GM12878 (cell line): ENCODE measurements around the gene TSHZ3. TPM values are rescaled to one million over a fixed set of nuclear protein-coding genes. Genes with fewer than 3 reads are reported as not detected.

Experiments used
- ATAC-seq: fragments of 200-7000 bp; cut with Tn5 transposase; 3 replicates; pipeline ENCODE4 v1.9.1; 2020; ENCODE audit warnings: mild to moderate bottlenecking, moderate library complexity
- BruUV-seq: library from RNA; stranded (reverse); fragments of 400-500 nt; replicated peaks from 2 replicates; lab custom pipeline; 2021; lab: Mats Ljungman, UMichigan
- CTCF ChIA-PET: fragments of 300-600 bp; sonication (Branson Sonifier 250); formaldehyde crosslinking; extraction: SDS; loops from one replicate; lab custom pipeline; 2021; ENCODE audit warnings: inconsistent platforms; lab: Yijun Ruan, JAX
- POLR2A ChIA-PET: fragments of 350-600 bp; formaldehyde crosslinking; extraction: SDS; loops from one replicate; lab custom pipeline; 2021; ENCODE audit warnings: inconsistent platforms; lab: Charles Lee
- RAD21 ChIA-PET: fragments of 300-600 bp; sonication (Branson Sonifier 250); formaldehyde crosslinking; loops from one replicate; lab custom pipeline; 2023; ENCODE audit warnings: antibody characterized with exemption; ENCODE audit not compliant: unreplicated experiment; lab: Charles Lee
- SMC1A ChIA-PET: fragments of 300-600 bp; sonication (Branson Sonifier 250); formaldehyde crosslinking; loops from one replicate; lab custom pipeline; 2023; ENCODE audit not compliant: unreplicated experiment, uncharacterized antibody; lab: Charles Lee
- DNase-seq: peaks from one replicate; pipeline ENCODE4 v3.0.0-alpha.2; 2011; ENCODE audit warnings: low read depth, low spot score
- FAIRE-seq: peaks from 3 replicates; lab custom pipeline; 2011; peaks lifted over from hg19 to GRCh38; lab: Jason Lieb, UNC
- H2AFZ ChIP-seq: 2 replicates; pipeline ENCODE4 v1.6.0; 2011; ENCODE audit warnings: low read depth, low read length, control low read depth; ENCODE audit not compliant: control insufficient read depth
- H3K27ac ChIP-seq: 2 replicates; pipeline ENCODE4 v1.5.1; 2011; ENCODE audit warnings: control low read depth; ENCODE audit not compliant: control insufficient read depth, insufficient read depth
- H3K27me3 ChIP-seq, 2 experiments: replicated peaks in 1 of 2; 2 replicates each; pipeline versions ENCODE4 v1.6.0 to v1.6.1; 2011; ENCODE audit warnings: low read length in 1 of 2; ENCODE audit not compliant: control insufficient read depth in 2 of 2, insufficient read depth in 2 of 2
- H3K36me3 ChIP-seq, 2 experiments: 2 replicates each; pipeline ENCODE4 v1.5.1; 2011; ENCODE audit warnings: low read length in 1 of 2; ENCODE audit not compliant: control insufficient read depth in 2 of 2, insufficient read depth in 2 of 2
- H3K4me1 ChIP-seq: 2 replicates; pipeline ENCODE4 v1.6.1; 2011; ENCODE audit warnings: mild to moderate bottlenecking, low read length, moderate library complexity, mixed read lengths; ENCODE audit not compliant: control insufficient read depth, insufficient read depth
- H3K4me2 ChIP-seq: 2 replicates; pipeline ENCODE4 v1.6.0; 2011; ENCODE audit warnings: control low read depth; ENCODE audit not compliant: control insufficient read depth, insufficient read depth
- H3K4me3 ChIP-seq: fragments of 200-600 bp; sonication (generic); 2 replicates; pipeline ENCODE4 v1.5.1; 2016
- H3K79me2 ChIP-seq: 2 replicates; pipeline ENCODE4 v1.6.0; 2011; ENCODE audit warnings: low read length; ENCODE audit not compliant: control insufficient read depth, insufficient read depth
- H3K9ac ChIP-seq: 2 replicates; pipeline ENCODE4 v1.8.0; 2011; ENCODE audit warnings: low read length, control low read depth, mixed read lengths; ENCODE audit not compliant: control insufficient read depth, insufficient read depth
- H3K9me3 ChIP-seq: replicated peaks from 3 replicates; pipeline ENCODE4 v1.5.1; 2011; ENCODE audit warnings: mild to moderate bottlenecking, low read length; ENCODE audit not compliant: control insufficient read depth, insufficient read depth
- H4K20me1 ChIP-seq: 2 replicates; pipeline ENCODE4 v1.6.0; 2011; ENCODE audit not compliant: control insufficient read depth, insufficient read depth
- CHD4 ChIP-seq: fragments of 200-600 bp; sonication (generic); IDR thresholded peaks from 2 replicates; pipeline ENCODE4 v1.6.1; 2016; ENCODE audit warnings: mild to moderate bottlenecking
- CUX1 ChIP-seq: IDR thresholded peaks from 2 replicates; pipeline ENCODE4 v1.6.1; 2012; ENCODE audit warnings: improper control_type of control experiment, low read depth, low read length; ENCODE audit not compliant: insufficient replicate concordance
- EP300 ChIP-seq, 2 experiments: fragments of 150-350 bp in 1 of 2; IDR thresholded peaks; 2 replicates each; pipeline ENCODE4 v1.6.1; 2011 to 2012; ENCODE audit warnings: low read depth in 2 of 2, low read length in 2 of 2, borderline replicate concordance in 1 of 2, improper control_type of control experiment in 1 of 2, inconsistent platforms in 1 of 2; ENCODE audit not compliant: control insufficient read depth in 1 of 2
- FOS ChIP-seq: IDR thresholded peaks from 3 replicates; pipeline ENCODE4 v1.6.1; 2011; ENCODE audit warnings: borderline replicate concordance; ENCODE audit not compliant: insufficient read length; ENCODE audit errors: extremely low read depth
- HSF1 ChIP-seq: fragments of 150-350 bp; IDR thresholded peaks from 2 replicates; pipeline ENCODE4 v1.6.1; 2014; ENCODE audit warnings: mild to moderate bottlenecking, low read depth, low read length
- SMAD1 ChIP-seq: fragments of 450-650 bp; IDR thresholded peaks from 2 replicates; pipeline ENCODE4 v1.6.1; 2018; ENCODE audit warnings: mild to moderate bottlenecking, low read depth; ENCODE audit not compliant: partially characterized antibody
- SREBF2 ChIP-seq: IDR thresholded peaks from 2 replicates; pipeline ENCODE4 v1.6.1; 2012; ENCODE audit warnings: mild to moderate bottlenecking, low read length
- WGBS: methylation state at CpG from one replicate; pipeline ENCODE4 v1.1.6; 2016; ENCODE audit warnings: low lambda C conversion rate; ENCODE audit not compliant: insufficient replicate concordance, insufficient coverage; ENCODE audit errors: missing lambda C conversion rate; 5-methylcytosine and 5-hydroxymethylcytosine counted together
- in situ Hi-C: fragments of 300-500 bp; cut with MboI; formaldehyde crosslinking; loops from 9 replicates; pipeline ENCODE4 v1.14.3; 2018; ENCODE audit warnings: mixed read lengths
- intact Hi-C: fragments of 100-400 bp; cut with micrococcal nuclease; formaldehyde crosslinking; loops from one replicate; pipeline ENCODE4 v1.14.2; 2022; ENCODE audit not compliant: unreplicated experiment
- polyA plus RNA-seq, 11 experiments: library from polyadenylated mRNA; depleted of rRNA in 4 of 11; unstranded in 6 of 11; stranded (reverse) in 5 of 11; fragments of >200 nt; fragmentation: Nextera tagmentation in 4 of 11; fragmentation: Illumina TruSeq in 1 of 11; extraction: Ambion mirVana in 4 of 11; extraction: Trizol in 1 of 11; gene quantifications; 1 replicate in 1 of 11; 2 replicates in 10 of 11; pipeline versions ENCODE4 v1.2.1 to v1.2.3, GENCODE V29; 2011 to 2016; ENCODE audit warnings: inconsistent platforms in 2 of 11, missing spikeins in 2 of 11, low read depth in 1 of 11
- total RNA-seq, 4 experiments: library from RNA; depleted of rRNA in 3 of 4; stranded (reverse); fragments of >200 nt in 3 of 4; fragmentation: Illumina TruSeq in 1 of 4; extraction: Trizol in 1 of 4; gene quantifications; 2 replicates each; pipeline versions ENCODE4 v1.2.1 to v1.2.3, GENCODE V29; 2013 to 2021
- TF ChIP-seq, protein P1 (sequence below): fragments of 450-650 bp; IDR thresholded peaks from 2 replicates; pipeline ENCODE4 v1.6.1; 2016; ENCODE audit warnings: mild to moderate bottlenecking, moderate library complexity, borderline replicate concordance

Gene TSHZ3
- total and polyA plus RNA-seq, 10 of the 15 experiments (the other 5 are each of a cell fraction or from before 2014, with no cell fraction given), result 0.23 TPM; not detected in 9

GRCh38 chr19:31364963-31365362 lies 15.7 kb upstream of the TSHZ3 start (continued):
- TF ChIP-seq CUX1 (no peak), SMAD1 (no peak), HSF1 (no peak), EP300 (IDR thresholded peaks at IDR 0.05; ENCODE audit: borderline replicate concordance in 1 of 2, control insufficient read depth in 1 of 2, low read depth in 2 of 2, low read length in 2 of 2) (no peak), CHD4 (no peak)

- in situ Hi-C loops, result no loop called here
- Histone ChIP-seq H4K20me1 (no peaks in the 10 kb centered on the region), H3K9me3 (no peaks in the 10 kb centered on the region; the same call in 2 of the 3 replicates), H3K27me3 (no peaks in the 10 kb centered on the region), H3K4me1 (no peaks in the 10 kb centered on the region), H2AFZ (no peak overlapping the region), H3K4me3 (no peak overlapping the region), H3K27ac (no peak overlapping the region), H3K79me2 (no peaks in the 10 kb centered on the region), H3K36me3 (no peaks in the 10 kb centered on the region), H3K4me2 (no peak overlapping the region), H3K9ac (no peak overlapping the region)
- 11% methylated on average over 5 of the region's 5 CpGs for WGBS
- DNase-seq (no peak), FAIRE-seq (no peak), ATAC-seq (no peak)
- ChIA-PET RAD21 (no interaction called here), SMC1A (no interaction called here), POLR2A (no interaction called here), CTCF (no interaction called here)
- intact Hi-C loops, result no loop called here
- BruUV-seq, result no TSS peak
- no peak for TF ChIP-seq FOS
- TF ChIP-seq SREBF2, result no peak
- TF ChIP-seq, protein P1, sequence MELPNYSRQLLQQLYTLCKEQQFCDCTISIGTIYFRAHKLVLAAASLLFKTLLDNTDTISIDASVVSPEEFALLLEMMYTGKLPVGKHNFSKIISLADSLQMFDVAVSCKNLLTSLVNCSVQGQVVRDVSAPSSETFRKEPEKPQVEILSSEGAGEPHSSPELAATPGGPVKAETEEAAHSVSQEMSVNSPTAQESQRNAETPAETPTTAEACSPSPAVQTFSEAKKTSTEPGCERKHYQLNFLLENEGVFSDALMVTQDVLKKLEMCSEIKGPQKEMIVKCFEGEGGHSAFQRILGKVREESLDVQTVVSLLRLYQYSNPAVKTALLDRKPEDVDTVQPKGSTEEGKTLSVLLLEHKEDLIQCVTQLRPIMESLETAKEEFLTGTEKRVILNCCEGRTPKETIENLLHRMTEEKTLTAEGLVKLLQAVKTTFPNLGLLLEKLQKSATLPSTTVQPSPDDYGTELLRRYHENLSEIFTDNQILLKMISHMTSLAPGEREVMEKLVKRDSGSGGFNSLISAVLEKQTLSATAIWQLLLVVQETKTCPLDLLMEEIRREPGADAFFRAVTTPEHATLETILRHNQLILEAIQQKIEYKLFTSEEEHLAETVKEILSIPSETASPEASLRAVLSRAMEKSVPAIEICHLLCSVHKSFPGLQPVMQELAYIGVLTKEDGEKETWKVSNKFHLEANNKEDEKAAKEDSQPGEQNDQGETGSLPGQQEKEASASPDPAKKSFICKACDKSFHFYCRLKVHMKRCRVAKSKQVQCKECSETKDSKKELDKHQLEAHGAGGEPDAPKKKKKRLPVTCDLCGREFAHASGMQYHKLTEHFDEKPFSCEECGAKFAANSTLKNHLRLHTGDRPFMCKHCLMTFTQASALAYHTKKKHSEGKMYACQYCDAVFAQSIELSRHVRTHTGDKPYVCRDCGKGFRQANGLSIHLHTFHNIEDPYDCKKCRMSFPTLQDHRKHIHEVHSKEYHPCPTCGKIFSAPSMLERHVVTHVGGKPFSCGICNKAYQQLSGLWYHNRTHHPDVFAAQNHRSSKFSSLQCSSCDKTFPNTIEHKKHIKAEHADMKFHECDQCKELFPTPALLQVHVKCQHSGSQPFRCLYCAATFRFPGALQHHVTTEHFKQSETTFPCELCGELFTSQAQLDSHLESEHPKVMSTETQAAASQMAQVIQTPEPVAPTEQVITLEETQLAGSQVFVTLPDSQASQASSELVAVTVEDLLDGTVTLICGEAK, result no peak
- no peak for TF ChIP-seq CHD4
- TF ChIP-seq HSF1, result no peak
Measured at GRCh38 chr19:31361728-31362127, 12.5 kb upstream of the TSHZ3 start.
